HG02642 (cell line): Measurements from ENCODE around the gene ZSCAN2.
A peak's percentile ranks its signal among the peaks of the same experiment; 100 is the strongest.

Experiments used
- ATAC-seq: cut with Tn5 transposase; IDR thresholded peaks from one replicate; pipeline ENCODE4 v1.9.1; 2021; ENCODE audit warnings: mild to moderate bottlenecking; ENCODE audit not compliant: unreplicated experiment, poor library complexity

The ZSCAN2 gene

DNA sequence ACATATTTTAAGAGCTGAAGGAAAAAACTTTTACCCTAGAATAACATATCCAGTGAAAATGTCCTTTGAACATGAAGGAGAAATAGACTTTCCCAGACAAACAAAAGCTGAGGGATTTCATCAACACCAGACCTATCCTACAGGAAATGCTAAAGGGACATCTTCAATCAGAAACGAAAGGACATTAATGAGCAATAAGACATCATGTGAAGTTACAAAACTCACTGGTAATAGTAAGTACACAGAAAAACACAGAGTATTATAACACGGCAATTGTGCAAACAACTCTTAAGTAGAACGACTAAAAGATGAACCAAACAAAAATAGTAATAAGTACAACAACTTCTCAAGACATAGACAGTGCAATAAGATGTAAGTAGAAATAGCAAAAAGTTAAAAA is 3.5 kb upstream of the ZSCAN2 start:
- ATAC-seq = no peak

DNA sequence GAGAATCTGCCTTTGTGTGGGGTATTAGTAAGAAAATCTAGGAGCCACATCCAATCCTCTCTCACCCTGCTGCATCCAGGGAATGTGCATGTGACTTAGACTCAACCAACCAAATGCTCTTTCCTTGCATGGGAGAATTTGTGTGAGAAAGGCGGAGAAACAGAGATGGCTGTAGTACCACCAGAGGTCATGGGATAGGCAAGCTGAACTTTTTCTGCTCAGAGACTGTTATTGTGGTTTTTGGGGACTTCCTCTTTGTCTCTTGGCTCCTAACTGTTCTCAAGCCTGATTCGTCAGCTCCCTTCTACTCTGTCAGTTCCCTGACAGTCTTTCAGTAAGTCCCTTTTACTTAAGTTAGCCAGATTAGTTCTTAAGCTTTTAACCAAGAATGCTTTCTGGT is 2.6 kb upstream of the ZSCAN2 start:
- ATAC-seq = peak; percentile 30

DNA sequence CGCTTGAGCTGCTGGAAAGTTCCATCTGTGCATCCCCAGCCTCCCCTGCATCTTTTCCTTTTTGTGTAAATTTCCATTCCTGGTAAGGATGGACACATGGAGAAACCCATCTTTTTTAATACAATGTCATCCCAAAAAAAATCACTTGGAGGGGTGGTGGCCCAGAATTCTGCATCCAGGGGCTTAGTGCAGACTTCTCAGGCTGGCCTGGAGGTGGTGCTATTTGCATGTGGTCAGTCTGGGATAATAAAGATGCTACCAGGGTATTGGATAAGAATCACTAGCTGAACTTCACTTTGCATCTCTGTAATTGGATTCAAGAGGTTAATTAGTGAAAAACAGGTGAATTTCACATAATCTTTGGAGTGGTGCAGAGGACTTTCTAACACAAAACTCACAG is 1.8 kb upstream of the ZSCAN2 start:
- no peak for ATAC-seq

GRCh38 chr15:84599906-84600305 is 903 bp upstream of the ZSCAN2 start:
- no peak for ATAC-seq

DNA sequence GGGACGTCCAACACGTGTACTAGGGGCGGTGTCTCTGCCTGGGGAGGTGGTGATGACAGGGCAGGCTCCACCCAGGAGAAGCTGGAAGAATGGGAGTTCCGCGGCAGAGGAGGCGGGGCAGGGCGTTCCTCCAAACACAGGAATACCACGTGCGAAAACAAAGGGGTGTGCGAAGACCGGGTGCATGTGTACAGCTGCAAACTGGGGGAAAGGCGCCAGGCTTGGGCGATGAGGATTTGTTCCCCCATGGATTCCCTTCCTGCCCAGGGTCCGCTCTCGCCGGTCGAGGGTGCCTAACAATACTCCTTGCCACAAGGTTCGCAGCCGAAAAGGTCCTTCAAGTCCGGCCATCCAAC is 500 bp upstream of the ZSCAN2 start:
- peak; percentile 4 for ATAC-seq

- ATAC-seq = no peak
Observed at GRCh38 chr15:84601555-84601838, 688 bp downstream of the ZSCAN2 start.

- ATAC-seq = no peak
Observed at GRCh38 chr15:84603630-84604379, 3.0 kb downstream of the ZSCAN2 start.

GRCh38 chr15:84604826-84605553 is 4.2 kb downstream of the ZSCAN2 start:
- no peak for ATAC-seq

DNA sequence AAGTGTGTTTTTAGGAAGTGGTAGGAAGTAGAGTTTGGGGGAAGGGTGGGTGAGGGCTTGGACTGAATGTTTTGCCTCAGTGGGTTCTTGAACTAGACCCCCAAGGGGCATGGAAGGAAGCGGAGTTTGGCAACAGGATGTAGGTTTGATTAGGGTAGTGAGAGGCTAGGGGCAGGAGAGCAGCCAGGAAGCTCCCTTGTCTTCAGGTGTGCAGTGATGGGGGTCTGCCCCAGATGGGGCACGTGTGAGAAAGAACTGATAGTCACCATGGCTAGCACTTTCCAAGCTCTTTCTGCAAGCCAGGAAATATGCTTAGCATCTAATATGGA is 4.7 kb downstream of the ZSCAN2 start:
- no peak for ATAC-seq

DNA sequence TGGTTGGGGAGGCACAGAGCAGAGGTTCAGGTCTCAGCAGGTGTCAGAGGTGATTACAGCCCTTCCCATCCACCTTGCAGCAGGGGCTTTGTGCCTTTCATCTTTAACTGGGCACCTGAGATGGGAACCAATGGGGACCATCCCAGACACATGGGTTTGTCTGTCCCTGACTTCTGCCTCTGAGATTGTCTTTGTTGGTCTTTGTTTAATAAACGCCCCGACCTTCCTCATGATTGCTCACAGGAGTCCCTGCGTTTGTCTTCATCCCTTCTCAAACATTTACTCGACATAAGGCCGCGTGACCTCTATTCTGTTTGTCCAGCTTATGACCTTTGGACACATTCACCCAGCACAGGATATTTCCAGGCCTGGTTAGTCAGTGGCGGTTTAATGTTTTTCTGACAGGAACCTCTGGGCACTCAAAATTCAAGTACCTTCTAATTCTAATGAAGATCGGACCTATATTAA is 5.9 kb downstream of the ZSCAN2 start:
- ATAC-seq = no peak

GRCh38 chr15:84608707-84609284 is 8.0 kb downstream of the ZSCAN2 start:
- ATAC-seq = no peak

DNA sequence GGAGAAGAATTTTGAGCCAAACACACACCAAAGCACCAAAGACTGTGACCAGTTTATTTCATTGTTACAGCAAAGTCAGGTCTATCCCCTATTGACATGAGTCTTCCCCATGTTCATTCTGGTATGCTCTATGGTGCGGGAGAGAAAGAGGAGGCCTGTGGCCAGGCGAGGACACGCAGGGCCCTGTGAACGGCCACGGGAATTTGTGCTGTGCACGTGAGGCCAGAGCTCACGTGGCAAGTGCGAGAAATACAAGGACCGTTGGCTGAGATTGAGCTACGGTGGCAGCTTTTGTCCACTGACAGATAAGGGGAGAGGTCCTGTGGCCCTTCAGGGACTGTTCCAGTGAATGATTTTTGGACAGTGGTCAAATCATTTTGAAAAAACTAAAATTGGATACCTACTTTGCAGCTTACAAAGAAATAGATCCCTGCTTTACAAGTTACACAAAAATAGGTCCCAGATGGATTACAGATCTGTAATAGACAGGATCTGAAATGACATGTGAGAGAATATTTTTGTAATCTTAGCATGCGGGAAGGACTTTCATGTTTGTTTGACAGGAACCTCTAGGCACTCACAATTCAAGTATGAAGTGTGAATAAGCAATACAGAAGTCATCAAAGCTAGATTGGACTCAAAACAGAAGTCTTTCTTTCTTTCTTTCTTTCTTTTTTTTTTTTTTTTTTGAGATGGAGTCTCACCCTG is 9.2 kb downstream of the ZSCAN2 start:
- no peak for ATAC-seq

DNA sequence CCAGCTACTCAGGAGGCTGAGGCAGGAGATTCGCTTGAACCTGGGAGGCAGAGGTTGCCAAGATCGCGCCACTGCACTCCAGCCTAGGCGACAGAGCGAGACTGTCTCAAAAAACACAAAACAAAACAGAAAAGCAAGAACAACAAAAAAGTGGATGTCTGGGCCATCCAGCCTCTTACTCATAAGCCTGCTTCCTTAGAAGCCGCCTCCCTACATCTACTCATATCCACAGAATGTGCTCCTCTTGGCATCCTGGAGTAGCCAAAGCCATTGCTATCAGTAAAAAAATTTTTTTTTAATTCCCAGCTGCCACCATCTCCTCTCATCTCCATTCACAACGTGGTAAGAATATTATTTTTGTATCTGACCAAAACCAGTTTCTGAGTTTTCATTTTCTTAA is 10.8 kb downstream of the ZSCAN2 start:
- ATAC-seq = no peak

- no peak for ATAC-seq
Observed at GRCh38 chr15:84616235-84616634, 15.4 kb downstream of the ZSCAN2 start.

GRCh38 chr15:84620626-84621025 is 19.8 kb downstream of the ZSCAN2 start:
- ATAC-seq = no peak

DNA sequence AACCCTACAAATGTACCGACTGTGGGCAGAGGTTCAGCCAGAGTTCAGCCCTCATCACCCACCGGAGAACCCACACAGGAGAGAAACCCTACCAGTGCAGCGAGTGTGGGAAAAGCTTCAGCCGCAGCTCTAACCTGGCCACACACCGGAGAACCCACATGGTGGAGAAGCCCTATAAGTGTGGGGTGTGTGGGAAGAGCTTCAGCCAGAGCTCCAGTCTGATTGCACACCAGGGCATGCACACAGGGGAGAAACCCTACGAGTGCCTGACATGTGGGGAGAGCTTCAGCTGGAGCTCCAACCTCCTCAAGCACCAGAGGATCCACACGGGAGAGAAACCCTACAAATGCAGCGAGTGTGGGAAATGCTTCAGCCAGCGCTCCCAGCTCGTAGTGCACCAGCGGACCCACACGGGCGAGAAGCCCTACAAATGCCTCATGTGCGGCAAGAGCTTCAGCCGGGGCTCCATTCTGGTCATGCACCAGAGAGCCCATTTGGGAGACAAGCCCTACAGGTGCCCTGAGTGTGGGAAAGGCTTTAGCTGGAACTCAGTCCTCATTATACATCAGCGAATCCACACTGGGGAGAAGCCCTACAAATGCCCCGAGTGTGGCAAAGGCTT is 20.7 kb downstream of the ZSCAN2 start:
- no peak for ATAC-seq

DNA sequence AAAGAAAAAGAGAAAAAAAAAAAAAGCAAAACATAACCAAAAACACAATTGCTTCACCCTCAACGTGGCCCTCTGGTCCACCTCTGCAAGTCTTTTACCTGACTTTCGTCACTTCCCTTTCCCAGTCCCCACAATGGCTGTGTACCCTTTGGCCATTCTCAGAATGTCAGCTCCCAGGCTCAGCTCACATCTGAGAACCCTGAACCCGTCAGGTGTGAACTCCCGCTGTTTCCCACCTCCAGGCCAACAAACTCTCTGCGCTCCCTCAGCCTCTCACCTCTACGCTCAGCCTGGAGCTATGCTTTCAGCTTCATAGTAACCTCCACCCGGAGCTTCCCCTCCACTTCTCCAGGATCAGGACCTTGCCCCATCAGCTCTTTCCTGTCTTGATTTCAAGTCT is 23.6 kb downstream of the ZSCAN2 start:
- ATAC-seq = no peak

- no peak for ATAC-seq
Observed at GRCh38 chr15:84625123-84625522, 24.3 kb downstream of the ZSCAN2 start.

DNA sequence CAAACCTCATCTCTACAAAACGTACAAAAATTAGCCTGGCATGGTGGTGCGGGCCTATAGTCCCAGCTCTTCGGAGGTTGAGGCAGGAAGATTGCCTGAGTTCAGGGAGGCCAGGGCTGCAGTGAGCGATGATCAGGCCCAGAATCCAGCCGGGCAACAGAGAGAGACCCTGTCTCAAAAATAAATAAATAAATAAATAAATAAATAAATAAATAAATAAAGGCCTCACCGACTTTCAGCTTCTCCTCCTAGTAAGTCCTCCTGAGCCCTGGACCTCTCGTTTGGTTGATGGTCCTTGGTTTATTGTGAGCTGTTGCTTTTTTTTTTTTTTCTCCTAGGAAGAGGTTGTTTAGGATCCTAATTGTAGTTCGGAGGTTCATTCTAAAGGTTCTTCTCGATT is 28.2 kb downstream of the ZSCAN2 start:
- no peak for ATAC-seq

- ATAC-seq = no peak
Observed at GRCh38 chr15:84631706-84632272, 31.0 kb downstream of the ZSCAN2 start.
